TTC549 (cell line): ENCODE measurements around the gene NHERF1.

Experiments
- FAIRE-seq: peaks from 2 replicates; lab custom pipeline; 2012; peaks lifted over from hg19 to GRCh38; lab: Jason Lieb, UNC

The NHERF1 gene

DNA sequence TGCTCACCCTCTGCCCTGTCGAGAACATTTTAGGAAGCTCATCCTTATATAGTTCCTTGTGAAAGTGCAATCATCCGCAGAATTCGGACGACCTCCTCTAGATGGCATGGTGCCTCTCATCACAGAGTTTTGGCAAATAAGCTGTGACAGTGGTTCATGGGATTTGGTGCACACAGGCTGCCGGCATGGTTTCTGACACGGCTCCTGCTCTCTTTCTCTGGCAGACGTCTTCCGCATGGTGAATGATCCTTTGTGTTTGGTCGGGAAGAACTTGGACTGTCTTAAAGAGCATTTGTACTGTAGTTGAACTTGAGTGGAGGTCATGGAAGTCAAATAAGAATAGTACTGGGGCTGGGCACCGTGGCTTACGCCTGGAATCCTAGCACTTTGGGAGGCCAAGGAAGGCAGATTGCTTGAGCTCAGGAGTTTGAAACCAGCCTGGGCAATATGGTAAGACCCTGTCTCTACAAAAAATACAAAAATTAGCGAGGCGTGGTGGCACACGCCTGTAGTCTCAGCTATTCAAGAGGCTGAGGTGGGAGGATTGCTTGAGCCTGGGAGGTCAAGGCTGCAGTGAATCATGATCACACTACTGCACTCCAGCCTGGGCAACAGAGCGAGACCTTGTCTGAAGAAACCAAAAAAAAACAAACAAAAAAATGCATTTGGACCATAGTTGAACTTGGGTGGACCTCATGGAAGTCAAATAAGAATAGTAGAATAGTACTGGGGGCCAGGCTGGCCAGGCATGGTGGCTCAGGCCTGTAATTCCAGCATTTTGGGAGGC, 62.5 kb downstream of the NHERF1 start:
- FAIRE-seq, result no peak

DNA sequence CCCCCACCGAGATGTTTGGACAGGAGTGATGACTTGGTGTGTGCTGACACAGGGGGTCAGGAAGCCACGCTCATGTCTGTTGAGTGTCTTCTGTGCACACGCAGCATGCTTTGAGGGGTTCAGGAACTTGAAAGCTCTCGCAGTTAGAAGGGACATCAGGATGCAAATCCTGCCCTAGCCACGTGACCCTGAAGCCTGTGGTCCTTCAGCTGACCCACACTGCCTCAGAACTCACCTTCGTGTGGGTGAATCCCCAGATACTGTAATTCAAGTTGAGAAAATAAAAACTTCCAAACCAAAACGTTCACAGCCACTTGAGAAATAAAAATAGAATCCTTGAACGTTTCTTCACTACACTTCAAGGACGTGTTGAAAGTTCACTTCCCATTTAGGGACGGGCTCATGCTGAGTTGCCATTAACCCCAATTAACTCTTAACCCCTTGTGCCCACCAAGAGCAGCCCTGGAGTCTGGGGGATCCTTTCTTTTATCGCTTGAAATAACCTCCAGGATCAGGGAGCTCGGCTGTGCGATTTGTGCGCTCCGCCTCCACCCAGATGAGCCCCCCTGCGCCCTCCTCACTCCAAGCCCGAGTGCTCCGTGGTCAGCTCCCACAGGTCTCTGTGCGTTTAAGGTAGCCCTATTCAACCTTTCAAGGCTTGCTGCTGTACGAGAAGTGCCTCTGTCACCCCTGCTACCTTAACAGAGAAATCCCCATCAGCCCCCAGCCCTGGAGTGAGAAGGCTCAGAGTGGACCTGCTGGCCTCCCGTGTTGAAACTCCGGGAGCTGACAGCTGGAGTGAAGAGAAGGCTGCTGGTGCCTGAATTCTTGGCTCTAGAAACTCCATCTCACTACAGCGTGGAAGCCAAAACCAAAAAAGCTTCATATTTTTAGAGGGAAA, 63.9 kb downstream of the NHERF1 start:
- FAIRE-seq, result no peak

- FAIRE-seq, result no peak
These were observed 66.0 kb downstream of the NHERF1 start for GRCh38 chr17:74814453-74814852.

DNA sequence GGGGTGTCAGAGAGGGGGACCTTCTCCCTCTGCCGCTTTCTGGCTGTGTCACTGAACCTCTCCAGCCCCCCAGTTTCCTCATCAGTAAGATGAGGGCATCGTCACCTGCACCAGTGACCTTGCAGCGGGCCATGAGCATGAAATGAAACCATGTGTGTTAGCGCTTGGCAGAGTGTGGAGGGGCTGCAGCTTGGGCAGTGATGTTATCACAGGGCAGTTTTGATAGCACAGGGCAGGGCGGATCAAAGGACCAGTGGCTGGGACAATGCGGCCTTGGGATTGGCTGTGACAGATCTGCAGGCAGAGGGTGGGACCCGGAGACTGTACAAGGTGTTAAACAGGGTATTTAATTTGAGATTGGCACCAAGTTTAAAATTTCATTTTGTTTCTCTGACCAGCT, 66.6 kb downstream of the NHERF1 start:
- no peak for FAIRE-seq

DNA sequence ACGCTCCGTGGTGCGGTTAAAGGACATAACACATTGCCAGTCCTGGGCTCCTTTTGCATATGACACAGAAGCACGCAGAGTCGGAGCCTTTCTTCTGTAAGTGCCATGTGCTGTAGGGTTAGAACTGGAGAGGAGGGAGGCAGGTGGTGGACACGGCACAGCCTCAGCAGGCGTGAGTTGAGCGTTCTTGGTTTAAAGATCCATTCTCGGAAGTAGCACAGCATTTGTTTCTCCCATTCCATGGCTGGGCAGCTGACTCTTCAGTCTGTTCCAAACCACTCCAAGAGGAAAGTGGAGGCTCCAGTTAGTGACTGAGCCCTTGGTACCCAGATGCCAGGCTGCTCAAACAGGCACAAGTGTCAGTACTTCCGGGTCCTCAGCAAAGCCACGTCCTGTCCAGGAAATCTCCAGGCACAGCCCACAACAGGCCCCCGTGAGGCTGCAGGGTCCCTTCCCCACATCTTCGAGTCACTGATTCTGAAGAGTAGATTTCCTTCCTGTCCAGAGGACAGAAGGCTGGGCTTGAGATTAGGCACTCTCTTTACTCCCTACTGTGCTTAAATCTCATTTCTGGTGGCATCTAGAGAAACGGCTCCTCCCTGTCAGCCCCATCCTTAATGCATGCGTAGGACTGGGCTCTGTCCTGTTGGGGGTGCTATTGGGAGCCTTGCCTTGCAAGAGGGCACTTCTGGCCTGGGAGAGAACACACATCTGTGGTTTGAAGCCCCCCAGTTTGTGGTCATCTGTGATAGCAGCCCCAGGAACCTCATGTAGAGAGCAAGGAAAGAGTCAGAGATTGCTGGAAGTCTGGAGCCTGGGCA, 67.3 kb downstream of the NHERF1 start:
- FAIRE-seq, result no peak

DNA sequence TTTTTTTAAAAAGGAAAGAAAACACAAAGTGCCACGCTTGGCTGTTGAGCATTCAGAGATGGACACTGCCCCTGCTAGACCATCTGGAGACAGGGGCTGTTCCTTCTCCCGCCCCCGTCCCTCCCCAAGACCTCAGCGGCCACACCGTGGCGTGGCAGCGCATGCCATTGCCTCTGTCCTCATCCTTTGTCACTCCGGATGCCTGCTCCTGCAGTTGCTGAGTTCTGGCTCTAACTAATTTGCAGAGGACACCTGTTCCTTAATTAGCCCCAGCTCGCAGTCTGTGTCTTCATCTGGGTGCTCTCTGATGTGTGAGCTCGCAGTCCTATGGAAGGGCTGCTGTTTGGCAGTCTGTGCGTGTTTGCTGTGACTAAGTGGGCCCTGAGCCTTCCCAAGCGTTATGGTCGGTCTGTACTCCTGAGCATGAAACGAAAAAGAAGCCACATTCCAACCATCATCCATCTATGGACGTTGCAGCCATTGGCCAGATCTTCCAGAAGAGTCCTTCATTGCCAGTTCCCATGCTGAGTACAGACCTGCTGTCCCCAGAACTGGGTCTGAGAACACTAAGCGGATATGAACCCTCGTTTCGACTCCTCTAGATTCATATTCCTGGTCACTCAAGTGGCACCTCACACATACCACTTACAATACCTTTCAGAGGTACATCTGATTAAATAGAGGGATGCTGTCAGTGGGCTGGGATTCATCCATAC, 68.6 kb downstream of the NHERF1 start:
- FAIRE-seq, result no peak

GRCh38 chr17:74818291-74818938, 70.0 kb downstream of the NHERF1 start:
- no peak for FAIRE-seq
